Small intestine (tissue), 7 donors: ENCODE measurements around the gene NCF4. TPM values are rescaled to one million over a fixed set of nuclear protein-coding genes. Genes with fewer than 3 reads are reported as not detected.

Experiments used
- DNase-seq, 2 donors: peaks; one replicate each; pipeline versions ENCODE4 v3.0.0 to v3.0.0-alpha.2; 2013
- FAIRE-seq: peaks from 2 replicates; lab custom pipeline; 2012; peaks lifted over from hg19 to GRCh38; lab: Jason Lieb, UNC
- H3K27ac ChIP-seq, 3 donors: one replicate each; pipeline ENCODE4 v1.5.1; 2013; ENCODE audit warnings: low read length in 2 of 3, mild to moderate bottlenecking in 2 of 3, control low read depth in 1 of 3, inconsistent platforms in 1 of 3, low read depth in 1 of 3, moderate library complexity in 1 of 3
- H3K27me3 ChIP-seq, 3 donors: one replicate each; pipeline ENCODE4 v1.6.1; 2013; ENCODE audit warnings: low read length in 3 of 3, inconsistent platforms in 1 of 3; ENCODE audit not compliant: control insufficient read depth in 3 of 3, insufficient read depth in 3 of 3
- H3K36me3 ChIP-seq, 3 donors: one replicate each; pipeline ENCODE4 v1.6.1; 2013; ENCODE audit warnings: low read length in 3 of 3, inconsistent platforms in 1 of 3, low read depth in 1 of 3, mild to moderate bottlenecking in 1 of 3, moderate library complexity in 1 of 3; ENCODE audit not compliant: control insufficient read depth in 3 of 3, insufficient read depth in 2 of 3
- H3K4me1 ChIP-seq, 3 donors: one replicate each; pipeline ENCODE4 v1.6.1; 2013; ENCODE audit warnings: low read length in 2 of 3, inconsistent platforms in 1 of 3, low read depth in 1 of 3, mild to moderate bottlenecking in 1 of 3, moderate library complexity in 1 of 3; ENCODE audit not compliant: control insufficient read depth in 3 of 3, insufficient read depth in 2 of 3
- H3K4me3 ChIP-seq, 3 donors: one replicate each; pipeline ENCODE4 v1.5.1; 2013; ENCODE audit warnings: low read length in 3 of 3, control low read depth in 1 of 3, inconsistent platforms in 1 of 3, low read depth in 1 of 3, mild to moderate bottlenecking in 1 of 3, moderate library complexity in 1 of 3
- H3K9me3 ChIP-seq, 2 donors: one replicate each; pipeline ENCODE4 v1.6.1; 2013; ENCODE audit warnings: low read depth in 1 of 2, low read length in 1 of 2; ENCODE audit not compliant: control insufficient read depth in 2 of 2, insufficient read depth in 1 of 2
- WGBS, 3 donors: extraction: QIAGEN DNeasy Blood & Tissue Kit; methylation state at CpG; one replicate each; pipeline ENCODE4 v1.1.7; 2013; 5-methylcytosine and 5-hydroxymethylcytosine counted together
- polyA plus RNA-seq, 4 donors: library from polyadenylated mRNA; stranded (reverse) in 3 of 4; unstranded in 1 of 4; fragments of 200-250 nt in 3 of 4; fragments of 120-200 nt in 1 of 4; gene quantifications; one replicate each; pipeline versions ENCODE4 v1.2.1 to v1.2.3, GENCODE V29; 2013
- donor health status: healthy with polysubstance abuse.
- donor health status: control.
- donor health status: control.
- donor health status: Bipolar disorder and iron deficiency.
- donor health status: healthy.

NCF4 gene
- polyA plus RNA-seq, 4 donors = 2.5 to 30.3 (median 9.5) TPM

- no peak for DNase-seq
- no peak for FAIRE-seq
- peaks cover 0 to 4% (median 0%) of the 10 kb centered on the region in 3 donors for H3K27me3 ChIP-seq
- no peaks in the 10 kb centered on the region for H3K4me1 ChIP-seq
- H3K27ac ChIP-seq = no peak overlapping the region
- no peak overlapping the region for H3K4me3 ChIP-seq
- H3K36me3 ChIP-seq = no peaks in the 10 kb centered on the region
- H3K9me3 ChIP-seq = no peaks in the 10 kb centered on the region
- WGBS, 3 donors = 75 to 81% (median 78%) methylated on average over 13 to 14 of the region's 14 CpGs
Observed at GRCh38 chr22:36864454-36865215, 3.8 kb downstream of the NCF4 start.

GRCh38 chr22:36865346-36865745, 4.5 kb downstream of the NCF4 start:
- Histone ChIP-seq H3K27ac (no peak overlapping the region), H3K27me3 (peaks cover 0 to 4% (median 0%) of the 10 kb centered on the region in 3 donors), H3K9me3 (no peaks in the 10 kb centered on the region), H3K4me1 (no peaks in the 10 kb centered on the region), H3K36me3 (no peaks in the 10 kb centered on the region), H3K4me3 (no peak overlapping the region)
- FAIRE-seq = no peak
- DNase-seq = no peak
- WGBS, 3 donors = 29 to 34% (median 34%) methylated on average over 12 to 13 of the region's 13 CpGs

GRCh38 chr22:36867695-36868094, 6.9 kb downstream of the NCF4 start:
- DNase-seq = no peak
- Histone ChIP-seq H3K36me3 (no peaks in the 10 kb centered on the region), H3K4me1 (no peaks in the 10 kb centered on the region), H3K9me3 (no peaks in the 10 kb centered on the region), H3K27me3 (peaks cover 0 to 4% (median 0%) of the 10 kb centered on the region in 3 donors), H3K4me3 (no peak overlapping the region), H3K27ac (no peak overlapping the region)
- WGBS, 3 donors = 78 to 86% (median 83%) methylated on average over 5 of the region's 5 CpGs
- FAIRE-seq = no peak

DNA sequence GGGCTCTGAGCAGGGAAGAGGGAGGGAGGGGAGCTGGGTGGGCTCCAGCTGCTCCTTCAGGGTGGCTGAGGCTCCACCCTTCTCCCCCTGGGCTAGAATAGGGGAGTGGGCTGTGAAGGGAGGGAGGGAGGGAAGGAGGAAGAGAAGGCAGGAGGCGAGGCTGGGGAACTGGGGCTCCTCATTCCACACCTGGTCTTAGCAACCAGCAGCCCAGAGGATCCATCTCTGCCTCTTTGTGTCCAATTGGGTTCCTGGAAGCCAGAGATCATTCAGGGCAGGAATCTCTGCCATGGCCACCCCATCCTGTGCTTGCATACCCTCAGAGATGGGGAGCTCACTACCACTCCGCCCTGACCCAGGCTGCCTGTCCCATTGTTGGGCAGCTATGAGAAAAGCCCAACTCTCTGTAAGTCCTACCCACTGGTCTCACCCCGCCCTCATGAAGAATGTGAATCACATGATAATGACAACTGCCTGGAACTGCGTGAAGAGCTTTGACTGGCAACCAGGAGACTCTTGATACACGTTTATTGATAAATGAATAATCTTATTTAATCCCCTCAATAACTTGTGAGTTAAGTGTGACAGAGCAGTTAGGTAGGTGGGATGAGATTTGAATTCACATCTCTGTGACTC, 7.9 kb downstream of the NCF4 start:
- WGBS, 3 donors = 33 to 69% (median 47%) methylated on average over 4 to 5 of the region's 5 CpGs
- H3K9me3 ChIP-seq = no peaks in the 10 kb centered on the region
- H3K4me1 ChIP-seq = no peaks in the 10 kb centered on the region
- no peak for FAIRE-seq
- H3K36me3 ChIP-seq = no peaks in the 10 kb centered on the region
- H3K27me3 ChIP-seq = peaks cover 0 to 4% (median 0%) of the 10 kb centered on the region in 3 donors
- H3K27ac ChIP-seq = no peak overlapping the region
- DNase-seq = peak in 1 of 2 donors; percentile 33
- H3K4me3 ChIP-seq = no peak overlapping the region

GRCh38 chr22:36870250-36870649, 9.4 kb downstream of the NCF4 start:
- FAIRE-seq (no peak), DNase-seq (no peak)
- no peaks in the 10 kb centered on the region for H3K9me3 ChIP-seq
- no peaks in the 10 kb centered on the region for H3K36me3 ChIP-seq
- H3K27me3 ChIP-seq = peaks cover 0 to 4% (median 0%) of the 10 kb centered on the region in 3 donors
- WGBS, 3 donors = 58 to 84% (median 59%) methylated on average over 14 of the region's 14 CpGs
- no peaks in the 10 kb centered on the region for H3K4me1 ChIP-seq
- no peak overlapping the region for H3K27ac ChIP-seq
- H3K4me3 ChIP-seq = no peak overlapping the region

- no peak for FAIRE-seq
- H3K4me3 ChIP-seq = no peak overlapping the region
- no peaks in the 10 kb centered on the region for H3K27me3 ChIP-seq
- H3K27ac ChIP-seq = no peak overlapping the region
- no peaks in the 10 kb centered on the region for H3K36me3 ChIP-seq
- H3K4me1 ChIP-seq = no peaks in the 10 kb centered on the region
- H3K9me3 ChIP-seq = no peaks in the 10 kb centered on the region
- DNase-seq = no peak
- 67 to 87% (median 75%) methylated on average over 11 of the region's 11 CpGs for WGBS, 3 donors
Observed at GRCh38 chr22:36871669-36872081, 10.9 kb downstream of the NCF4 start.

DNA sequence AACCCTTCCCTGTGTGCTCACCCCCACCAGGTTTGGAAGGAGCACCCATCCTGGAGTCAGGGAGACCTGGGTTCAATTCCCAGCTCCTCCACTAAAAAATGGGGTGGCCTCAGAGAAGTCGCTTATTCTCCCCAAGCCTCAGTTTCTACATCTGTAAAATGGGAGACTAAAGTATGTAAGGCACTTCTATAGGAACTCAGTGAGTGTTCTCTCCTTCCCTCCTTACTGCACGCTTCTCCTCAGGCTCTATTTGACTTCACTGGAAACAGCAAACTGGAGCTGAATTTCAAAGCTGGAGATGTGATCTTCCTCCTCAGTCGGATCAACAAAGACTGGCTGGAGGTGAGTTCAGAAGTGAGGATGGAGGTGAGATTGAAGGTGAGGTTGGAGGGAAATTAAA, 11.3 kb downstream of the NCF4 start:
- DNase-seq (no peak), FAIRE-seq (no peak)
- no peaks in the 10 kb centered on the region for H3K9me3 ChIP-seq
- H3K36me3 ChIP-seq = no peaks in the 10 kb centered on the region
- H3K4me3 ChIP-seq = no peak overlapping the region
- H3K27me3 ChIP-seq = no peaks in the 10 kb centered on the region
- WGBS, 3 donors = 90 to 96% (median 93%) methylated on average over 3 of the region's 3 CpGs
- H3K27ac ChIP-seq = no peak overlapping the region
- no peaks in the 10 kb centered on the region for H3K4me1 ChIP-seq

DNA sequence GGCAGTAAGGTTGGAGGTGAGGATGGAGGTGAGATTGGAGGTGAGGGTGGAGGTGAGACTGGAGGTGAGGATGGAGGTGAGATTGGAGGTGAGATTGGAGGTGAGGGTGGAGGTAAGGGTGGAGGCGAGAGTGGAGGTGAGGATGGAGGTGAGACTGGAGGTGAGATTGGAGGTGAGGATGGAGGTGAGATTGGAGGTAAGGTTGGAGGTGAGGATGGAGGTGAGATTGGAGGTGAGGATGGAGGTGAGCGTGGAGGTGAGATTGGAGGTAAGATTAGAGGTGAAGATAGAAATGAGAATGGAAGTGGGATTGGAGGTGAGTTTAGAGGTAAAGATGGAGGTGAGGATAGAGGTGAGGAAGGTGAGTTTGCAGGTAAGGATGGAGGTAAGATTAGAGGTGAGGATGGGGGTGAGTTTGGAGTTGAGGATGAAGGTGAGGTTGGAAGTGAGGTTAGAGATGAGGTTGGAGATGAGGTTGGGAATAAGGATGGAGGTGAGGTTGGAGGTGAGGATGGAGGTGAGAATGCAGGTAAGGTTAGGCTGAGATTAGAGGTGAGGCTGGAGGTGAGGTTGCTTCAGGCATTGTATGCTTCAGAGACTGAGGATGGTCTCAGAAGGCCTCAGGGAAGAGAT, 12.2 kb downstream of the NCF4 start:
- Histone ChIP-seq H3K4me1 (no peaks in the 10 kb centered on the region), H3K27ac (peak overlapping the region in 1 of 3 donors; percentile 68), H3K4me3 (no peak overlapping the region), H3K9me3 (no peaks in the 10 kb centered on the region), H3K27me3 (no peaks in the 10 kb centered on the region), H3K36me3 (no peaks in the 10 kb centered on the region)
- DNase-seq = no peak
- 88 to 98% (median 92%) methylated on average over 2 of the region's 2 CpGs for WGBS, 3 donors
- no peak for FAIRE-seq
